Neutrophil (primary cell): ENCODE results near the gene KANK2.

Experiments used
- H3K27ac ChIP-seq: fragments of 200-600 bp; sonication (generic); 2 replicates; pipeline ENCODE4 v1.5.1; 2016; ENCODE audit warnings: mild to moderate bottlenecking, moderate library complexity
- H3K27me3 ChIP-seq: fragments of 200-600 bp; sonication (generic); 2 replicates; pipeline ENCODE4 v1.6.0; 2016; ENCODE audit warnings: mild to moderate bottlenecking
- H3K36me3 ChIP-seq: fragments of 200-600 bp; sonication (generic); 2 replicates; pipeline ENCODE4 v1.5.1; 2017
- H3K4me1 ChIP-seq, 2 experiments: fragments of 200-600 bp in 1 of 2; sonication (generic) in 1 of 2; 1 replicate in 1 of 2; 2 replicates in 1 of 2; pipeline versions ENCODE4 v1.5.1 to v1.6.1; 2013 to 2016; ENCODE audit warnings: low read depth in 1 of 2, low read length in 1 of 2, mild to moderate bottlenecking in 1 of 2, moderate library complexity in 1 of 2; ENCODE audit not compliant: control insufficient read depth in 1 of 2, insufficient read depth in 1 of 2
- H3K4me3 ChIP-seq, 2 experiments: fragments of 200-600 bp in 1 of 2; sonication (generic) in 1 of 2; 1 replicate in 1 of 2; 2 replicates in 1 of 2; pipeline ENCODE4 v1.5.1; 2013 to 2016; ENCODE audit warnings: low read depth in 1 of 2, low read length in 1 of 2, mild to moderate bottlenecking in 1 of 2, moderate library complexity in 1 of 2
- H3K9me3 ChIP-seq: fragments of 200-600 bp; sonication (generic); 2 replicates; pipeline ENCODE4 v1.5.1; 2016
- CTCF ChIP-seq: fragments of 200-600 bp; sonication (generic); IDR thresholded peaks from 2 replicates; pipeline ENCODE4 v1.5.1; 2016; ENCODE audit warnings: antibody characterized with exemption

The KANK2 gene

GRCh38 chr19:11138601-11139300, 58.6 kb downstream of the KANK2 start:
- peaks cover 24% of the 10 kb centered on the region for H3K27me3 ChIP-seq
- no peaks in the 10 kb centered on the region for H3K9me3 ChIP-seq
- no peak for TF ChIP-seq CTCF
- peaks cover 18 to 29% of the 10 kb centered on the region in 2 experiments for H3K4me1 ChIP-seq
- no peak overlapping the region for H3K27ac ChIP-seq
- no peaks in the 10 kb centered on the region for H3K36me3 ChIP-seq
- H3K4me3 ChIP-seq = no peak overlapping the region

- H3K27ac ChIP-seq = peak overlapping the region; percentile 57
- peaks cover 24% of the 10 kb centered on the region for H3K27me3 ChIP-seq
Observed at GRCh38 chr19:11137542-11138384, 59.6 kb downstream of the KANK2 start.

GRCh38 chr19:11136400-11137101, 60.8 kb downstream of the KANK2 start:
- H3K4me3 ChIP-seq = no peak overlapping the region
- no peaks in the 10 kb centered on the region for H3K36me3 ChIP-seq
- no peak for TF ChIP-seq CTCF
- peaks cover 24% of the 10 kb centered on the region for H3K27me3 ChIP-seq
- H3K27ac ChIP-seq = no peak overlapping the region
- H3K4me1 ChIP-seq = peaks cover 18 to 23% of the 10 kb centered on the region in 2 experiments
- H3K9me3 ChIP-seq = no peaks in the 10 kb centered on the region

More at GRCh38 chr19:11137542-11138384, 59.6 kb downstream of the KANK2 start:
- peak; percentile 74 for TF ChIP-seq CTCF
- peak overlapping the region; percentile 49 to 63 for H3K4me3 ChIP-seq
- H3K4me1 ChIP-seq = peaks cover 18 to 24% of the 10 kb centered on the region in 2 experiments
- H3K36me3 ChIP-seq = no peaks in the 10 kb centered on the region
- no peaks in the 10 kb centered on the region for H3K9me3 ChIP-seq

- H3K27me3 ChIP-seq = no peaks in the 10 kb centered on the region
- no peak for TF ChIP-seq CTCF
- no peaks in the 10 kb centered on the region for H3K36me3 ChIP-seq
- H3K4me3 ChIP-seq = no peak overlapping the region
- peaks cover 2 to 5% of the 10 kb centered on the region in 2 experiments for H3K4me1 ChIP-seq
- no peaks in the 10 kb centered on the region for H3K9me3 ChIP-seq
- H3K27ac ChIP-seq = no peak overlapping the region
Observed at GRCh38 chr19:11131471-11131870, 65.9 kb downstream of the KANK2 start.

- H3K36me3 ChIP-seq = no peaks in the 10 kb centered on the region
- no peak overlapping the region for H3K4me3 ChIP-seq
- H3K4me1 ChIP-seq = peaks cover 0 to 5% of the 10 kb centered on the region in 2 experiments
- no peaks in the 10 kb centered on the region for H3K9me3 ChIP-seq
- H3K27ac ChIP-seq = no peak overlapping the region
- peak; percentile 95 for TF ChIP-seq CTCF
- no peaks in the 10 kb centered on the region for H3K27me3 ChIP-seq
Observed at GRCh38 chr19:11130824-11131455, 66.4 kb downstream of the KANK2 start.
